Gastroesophageal sphincter (tissue), 3 donors: ENCODE results near the gene KNL1.

Experiments used
- POLR2A ChIP-seq, 2 donors: fragments of 450-650 bp; IDR thresholded peaks; one replicate each; pipeline ENCODE4 v1.6.1; 2017; ENCODE audit warnings: antibody characterized with exemption in 2 of 2, mild to moderate bottlenecking in 2 of 2, moderate library complexity in 1 of 2
- POLR2AphosphoS5 ChIP-seq: sonication (generic); formaldehyde crosslinking; IDR thresholded peaks from one replicate; pipeline ENCODE4 v1.6.1; 2017; ENCODE audit warnings: antibody characterized with exemption
- TF ChIP-seq, protein P1 (sequence below), 4 experiments: fragments of 200-600 bp in 2 of 4; fragments of 450-650 bp in 2 of 4; sonication (generic) in 1 of 4; IDR thresholded peaks; one replicate each; pipeline ENCODE4 v1.5.1; 2017 to 2019; ENCODE audit warnings: antibody characterized with exemption in 4 of 4, mild to moderate bottlenecking in 2 of 4, moderate library complexity in 2 of 4

DNA sequence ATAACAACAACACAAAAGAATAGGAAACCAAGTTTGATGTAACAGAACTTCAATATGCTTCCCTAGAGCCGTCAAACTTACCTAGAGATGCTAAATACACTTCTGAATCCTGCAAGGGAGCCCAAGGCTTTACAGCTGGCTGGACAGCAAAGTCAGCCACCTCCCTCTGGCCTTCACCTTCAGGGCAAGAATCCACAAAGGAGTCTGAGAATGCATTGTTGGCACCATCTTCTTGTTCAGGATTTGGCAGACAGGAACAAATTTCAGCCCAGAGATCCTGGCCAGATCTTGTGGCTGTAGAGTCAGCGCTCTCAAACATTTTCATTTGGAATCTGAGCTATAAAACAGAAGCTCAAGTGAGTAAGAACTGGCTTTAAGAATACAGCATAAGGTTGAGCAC lies 31.4 kb upstream of the KNL1 start:
- TF ChIP-seq, protein P1, sequence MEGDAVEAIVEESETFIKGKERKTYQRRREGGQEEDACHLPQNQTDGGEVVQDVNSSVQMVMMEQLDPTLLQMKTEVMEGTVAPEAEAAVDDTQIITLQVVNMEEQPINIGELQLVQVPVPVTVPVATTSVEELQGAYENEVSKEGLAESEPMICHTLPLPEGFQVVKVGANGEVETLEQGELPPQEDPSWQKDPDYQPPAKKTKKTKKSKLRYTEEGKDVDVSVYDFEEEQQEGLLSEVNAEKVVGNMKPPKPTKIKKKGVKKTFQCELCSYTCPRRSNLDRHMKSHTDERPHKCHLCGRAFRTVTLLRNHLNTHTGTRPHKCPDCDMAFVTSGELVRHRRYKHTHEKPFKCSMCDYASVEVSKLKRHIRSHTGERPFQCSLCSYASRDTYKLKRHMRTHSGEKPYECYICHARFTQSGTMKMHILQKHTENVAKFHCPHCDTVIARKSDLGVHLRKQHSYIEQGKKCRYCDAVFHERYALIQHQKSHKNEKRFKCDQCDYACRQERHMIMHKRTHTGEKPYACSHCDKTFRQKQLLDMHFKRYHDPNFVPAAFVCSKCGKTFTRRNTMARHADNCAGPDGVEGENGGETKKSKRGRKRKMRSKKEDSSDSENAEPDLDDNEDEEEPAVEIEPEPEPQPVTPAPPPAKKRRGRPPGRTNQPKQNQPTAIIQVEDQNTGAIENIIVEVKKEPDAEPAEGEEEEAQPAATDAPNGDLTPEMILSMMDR (IDR thresholded peaks at IDR 0.05), result no peak
- TF ChIP-seq POLR2AphosphoS5 (no peak), POLR2A (IDR thresholded peaks at IDR 0.05) (no peak)
